GM21786 (cell line): ENCODE data around the gene KLF16.
A peak's percentile ranks its signal among the peaks of the same experiment; 100 is the strongest.

Experiments
- ATAC-seq: cut with Tn5 transposase; IDR thresholded peaks from one replicate; pipeline ENCODE4 v1.9.1; 2021; ENCODE audit not compliant: unreplicated experiment

KLF16 gene

GRCh38 chr19:1856345-1856697 is 7.1 kb downstream of the KLF16 start:
- ATAC-seq, result no peak

- ATAC-seq, result no peak
These were observed 7.5 kb downstream of the KLF16 start for GRCh38 chr19:1855828-1856255.

DNA sequence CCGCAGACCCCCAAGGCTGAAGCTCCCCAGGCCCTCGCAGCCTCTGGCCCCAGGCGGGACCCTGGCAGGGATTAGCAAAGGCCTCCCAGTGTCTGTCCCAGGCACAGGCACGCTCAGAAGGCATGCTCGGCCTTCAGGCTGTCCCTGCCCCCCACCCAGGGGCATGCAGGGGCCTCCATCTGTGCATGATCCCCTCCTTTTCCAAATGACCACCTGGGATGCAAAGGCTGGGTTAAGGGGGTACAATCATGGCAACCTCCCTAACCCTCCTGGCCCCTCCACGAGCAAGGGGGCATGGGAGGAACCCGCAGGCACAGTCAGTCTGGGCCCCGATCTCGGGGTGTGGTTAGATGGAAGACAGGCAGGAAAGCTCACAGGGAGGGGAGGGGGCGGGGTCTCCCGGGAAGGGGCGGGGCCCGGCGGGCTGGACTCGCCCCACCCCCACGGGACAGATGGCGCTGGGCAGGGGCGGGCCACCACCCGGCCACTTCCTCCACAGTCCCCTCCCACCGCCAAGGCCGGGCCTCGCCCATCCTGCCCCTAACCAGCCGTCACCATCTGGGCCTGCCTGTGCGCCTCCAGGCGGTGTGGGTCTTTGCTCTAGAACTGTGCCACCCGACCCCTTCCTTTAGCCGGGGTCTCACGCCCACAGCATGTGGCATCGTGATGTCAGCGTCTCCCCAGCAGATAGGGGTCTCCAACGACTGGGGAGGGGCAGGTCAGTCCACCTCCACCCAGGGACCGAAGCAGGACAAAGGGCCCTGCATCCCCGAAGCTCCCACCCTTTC is 8.1 kb downstream of the KLF16 start:
- ATAC-seq, result no peak

- ATAC-seq, result no peak
These were observed 8.8 kb downstream of the KLF16 start for GRCh38 chr19:1854542-1855039.

GRCh38 chr19:1854039-1854541 is 9.3 kb downstream of the KLF16 start:
- no peak for ATAC-seq

DNA sequence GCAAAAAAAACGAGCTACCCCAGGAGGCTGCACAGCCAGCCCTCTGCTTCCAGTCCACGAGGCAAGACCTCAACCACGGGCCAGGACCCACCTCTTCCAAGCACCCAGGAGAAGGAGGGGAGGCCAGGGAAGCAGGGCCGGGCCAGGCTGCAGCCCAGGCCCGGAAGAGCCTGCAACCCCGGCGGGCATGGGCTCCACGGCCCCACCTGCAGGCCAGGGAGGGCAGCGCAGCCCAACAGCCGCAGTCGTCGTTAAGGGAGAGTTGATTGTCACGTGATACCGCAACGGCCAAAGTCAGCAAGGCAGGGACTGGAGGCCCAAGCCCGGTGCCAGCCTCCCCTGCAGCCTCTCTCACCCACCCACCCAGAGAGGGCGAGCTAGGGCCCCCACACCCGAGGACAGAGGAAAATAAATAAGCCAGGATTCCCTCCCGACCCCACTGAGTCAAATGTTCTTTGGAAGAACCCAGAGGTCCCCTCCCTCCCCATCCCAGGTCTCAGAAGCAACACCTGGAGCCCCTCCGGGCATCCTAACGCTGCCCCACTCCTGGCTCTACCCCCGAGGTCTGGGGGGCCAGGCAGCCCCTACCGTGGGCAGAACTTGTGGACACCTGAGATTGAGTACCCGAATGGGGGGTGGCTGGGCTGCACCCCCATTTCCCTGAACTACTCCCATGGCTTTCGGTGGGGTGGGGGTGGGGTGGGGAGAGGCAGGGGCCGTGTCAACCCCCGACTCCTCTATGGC is 9.9 kb downstream of the KLF16 start:
- no peak for ATAC-seq

- no peak for ATAC-seq
These were observed 10.7 kb downstream of the KLF16 start for GRCh38 chr19:1852581-1853128.

DNA sequence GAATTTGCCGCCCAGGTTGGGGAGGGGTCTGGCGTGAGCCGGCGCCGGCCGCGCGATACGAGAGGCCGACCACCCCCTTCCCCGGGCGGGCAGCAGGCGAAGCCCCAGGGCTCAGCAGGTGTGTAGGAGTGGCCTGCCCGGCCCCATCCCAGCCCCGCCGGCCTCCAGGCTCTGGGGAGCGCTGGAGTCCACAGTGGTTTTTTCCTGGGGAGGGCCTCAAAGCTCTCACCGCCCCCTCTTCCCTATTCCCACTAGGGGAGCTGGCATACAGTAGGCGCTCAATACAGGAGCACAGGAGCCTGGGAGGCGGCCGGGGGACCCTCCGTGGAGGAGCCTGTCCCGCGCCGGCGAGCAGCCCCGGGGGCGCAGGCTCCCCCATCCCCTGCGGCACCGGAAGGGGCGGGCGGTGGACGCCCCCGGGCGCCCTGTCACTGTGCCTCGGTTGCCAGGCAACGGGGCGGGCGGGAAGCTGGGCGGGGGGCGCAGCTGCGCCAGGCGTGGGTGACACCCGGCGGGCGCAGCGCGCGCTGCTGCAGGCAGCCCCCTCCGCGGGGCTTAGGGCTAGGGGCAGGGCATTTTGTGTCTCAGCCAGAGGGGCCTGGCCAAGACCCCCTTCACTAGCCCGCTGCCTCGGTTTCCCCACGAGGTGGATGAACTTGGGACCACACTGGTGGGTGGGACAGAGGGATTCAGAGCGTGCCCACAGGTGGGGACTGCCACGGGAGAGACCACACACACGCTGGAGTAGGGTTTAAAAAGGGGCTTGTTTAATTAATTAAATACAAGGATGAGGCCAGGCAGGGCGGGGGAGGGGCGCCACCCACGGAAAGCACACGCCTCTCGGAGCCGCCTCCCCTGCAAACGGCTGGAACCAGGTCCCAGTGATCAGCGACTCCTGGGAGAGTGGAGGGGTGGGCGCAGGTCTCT is 11.5 kb downstream of the KLF16 start:
- no peak for ATAC-seq

- ATAC-seq, result no peak
These were observed 12.3 kb downstream of the KLF16 start for GRCh38 chr19:1850809-1851653.

- ATAC-seq, result no peak
These were observed 13.4 kb downstream of the KLF16 start for GRCh38 chr19:1849886-1850398.

DNA sequence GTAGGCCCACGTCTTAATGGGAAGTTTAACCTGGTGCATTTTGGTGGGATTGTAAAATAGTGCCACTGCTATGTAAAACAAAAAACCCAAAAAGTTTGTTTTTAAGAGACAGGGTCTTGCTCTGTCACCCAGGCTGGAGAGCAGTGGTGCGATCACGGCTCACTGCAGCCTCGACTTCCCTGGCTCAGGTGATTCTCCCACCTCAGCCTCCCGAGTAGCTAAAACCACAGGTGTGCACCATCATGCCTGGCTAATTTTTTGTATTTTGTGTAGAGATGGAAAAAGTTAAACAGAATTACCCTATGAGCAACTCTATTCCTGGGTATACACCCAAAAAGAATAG is 14.3 kb downstream of the KLF16 start:
- ATAC-seq, result no peak

DNA sequence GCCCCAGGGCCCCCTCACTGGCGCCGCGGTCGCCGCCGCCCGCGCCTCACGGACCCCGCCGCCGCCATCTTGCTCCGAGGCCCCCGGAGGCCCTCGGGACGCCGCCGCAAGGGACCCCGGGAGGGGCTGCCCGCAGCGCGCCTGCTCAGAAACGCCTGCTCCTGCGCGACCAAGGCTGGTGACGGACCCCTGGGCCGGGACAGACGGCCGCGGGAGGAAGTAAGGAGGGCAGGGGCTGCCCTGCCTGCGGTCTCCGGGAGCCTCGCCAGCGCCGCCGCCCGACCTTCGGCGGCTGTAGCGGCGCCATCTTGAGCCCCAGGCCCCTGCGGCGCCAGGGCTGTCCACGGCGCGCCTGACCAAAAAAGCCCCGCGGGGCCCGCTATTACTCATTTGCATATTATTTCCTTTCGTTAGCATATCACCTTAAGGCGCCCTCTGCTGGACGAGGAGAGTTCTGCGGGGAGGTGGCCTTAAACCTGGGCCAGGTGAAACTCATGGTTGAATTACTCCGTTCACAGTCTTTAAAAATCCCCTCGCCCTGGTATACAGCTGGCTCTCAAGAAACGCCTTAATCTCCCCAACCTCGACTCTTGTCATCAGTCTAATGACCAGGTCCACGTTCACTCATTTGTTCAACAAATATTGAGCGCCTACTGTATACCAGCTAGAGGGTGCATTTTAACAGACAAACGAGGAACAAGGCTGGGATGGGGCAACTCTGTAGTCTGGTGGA is 14.8 kb downstream of the KLF16 start, which contains the start of gene REXO1:
Gene REXO1, minus strand, starts transcription at position 85 of the 733 bp plus-strand sequence. CDS start 125 bp downstream, outside the sequence.
- ATAC-seq, result peak; percentile 71

- peak; percentile 21 for ATAC-seq
These were observed 15.5 kb downstream of the KLF16 start for GRCh38 chr19:1847684-1848398.

GRCh38 chr19:1847348-1847683 is 16.1 kb downstream of the KLF16 start:
- ATAC-seq, result no peak

DNA sequence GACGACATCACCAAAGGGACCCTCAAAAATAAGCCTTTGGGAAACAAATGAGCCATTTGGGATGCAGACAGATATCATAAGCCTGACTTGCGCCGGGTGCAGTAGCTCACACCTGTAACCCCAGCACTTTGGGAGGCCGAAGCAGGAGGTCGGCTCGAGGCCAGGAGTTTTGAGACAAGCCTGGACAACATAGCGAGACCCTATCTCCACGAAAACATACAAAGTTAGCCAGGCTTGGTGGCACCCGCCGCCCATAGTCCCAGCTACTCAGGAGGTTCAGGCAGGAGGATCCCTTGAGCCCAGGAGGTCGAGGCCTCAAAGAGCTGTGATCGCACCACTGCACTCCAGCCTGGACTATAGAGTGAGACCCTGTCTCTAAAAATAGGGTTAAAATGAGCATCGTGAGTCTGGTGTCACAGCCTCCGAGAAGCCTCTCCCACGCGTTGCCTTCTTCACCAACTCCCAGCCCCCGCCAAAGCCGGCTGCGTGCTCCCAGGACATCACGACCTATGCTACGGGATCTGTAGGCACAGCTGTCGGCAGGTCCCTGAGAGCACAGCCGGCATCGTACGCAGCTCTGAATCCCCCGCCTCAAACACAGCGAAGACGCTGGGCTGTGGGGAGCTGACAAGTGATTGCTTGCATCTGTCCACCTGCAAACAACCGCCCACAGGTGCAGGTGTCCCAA is 16.7 kb downstream of the KLF16 start:
- no peak for ATAC-seq

GRCh38 chr19:1845642-1846041 is 17.7 kb downstream of the KLF16 start:
- ATAC-seq, result no peak

GRCh38 chr19:1845125-1845515 is 18.3 kb downstream of the KLF16 start:
- no peak for ATAC-seq
